ENCODE measurements around the gene NRN1L.

DNA sequence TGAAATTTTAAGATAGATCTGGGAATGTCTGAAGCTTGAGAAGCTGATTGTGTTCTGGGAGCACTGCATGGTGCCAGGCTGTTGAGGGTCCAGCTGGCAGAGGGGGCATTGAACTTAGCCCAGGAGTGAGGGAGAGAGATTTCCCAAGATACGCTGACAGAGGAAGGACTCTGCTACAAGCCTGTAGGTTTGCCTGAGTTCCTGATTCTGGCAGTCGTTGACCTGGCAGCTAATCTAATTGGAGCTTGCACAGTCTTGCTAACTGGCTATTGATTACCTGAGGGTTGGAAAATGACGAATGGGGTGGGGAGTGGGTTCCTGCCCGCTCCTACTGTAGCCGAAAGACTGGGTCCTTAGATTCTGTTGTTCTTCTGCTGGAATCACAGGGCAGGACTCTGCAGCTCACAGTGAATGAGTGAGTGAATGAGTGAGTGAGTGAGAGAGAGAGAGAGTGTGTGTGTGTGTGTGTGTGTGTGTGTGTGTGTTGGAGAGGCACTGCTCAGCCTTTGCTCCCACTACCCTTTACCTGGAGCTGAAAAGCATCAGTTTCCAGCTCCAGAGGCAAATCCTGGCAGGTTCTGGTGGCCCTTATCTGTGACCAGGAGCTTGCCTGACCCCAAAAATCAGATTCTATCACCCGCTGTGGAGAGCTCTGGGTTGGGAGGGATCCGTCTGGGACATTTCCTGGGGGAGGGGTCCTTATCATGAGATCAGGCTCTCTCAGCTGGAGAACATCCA lies 30.2 kb downstream of the NRN1L start:
- TF ChIP-seq, protein P1, sequence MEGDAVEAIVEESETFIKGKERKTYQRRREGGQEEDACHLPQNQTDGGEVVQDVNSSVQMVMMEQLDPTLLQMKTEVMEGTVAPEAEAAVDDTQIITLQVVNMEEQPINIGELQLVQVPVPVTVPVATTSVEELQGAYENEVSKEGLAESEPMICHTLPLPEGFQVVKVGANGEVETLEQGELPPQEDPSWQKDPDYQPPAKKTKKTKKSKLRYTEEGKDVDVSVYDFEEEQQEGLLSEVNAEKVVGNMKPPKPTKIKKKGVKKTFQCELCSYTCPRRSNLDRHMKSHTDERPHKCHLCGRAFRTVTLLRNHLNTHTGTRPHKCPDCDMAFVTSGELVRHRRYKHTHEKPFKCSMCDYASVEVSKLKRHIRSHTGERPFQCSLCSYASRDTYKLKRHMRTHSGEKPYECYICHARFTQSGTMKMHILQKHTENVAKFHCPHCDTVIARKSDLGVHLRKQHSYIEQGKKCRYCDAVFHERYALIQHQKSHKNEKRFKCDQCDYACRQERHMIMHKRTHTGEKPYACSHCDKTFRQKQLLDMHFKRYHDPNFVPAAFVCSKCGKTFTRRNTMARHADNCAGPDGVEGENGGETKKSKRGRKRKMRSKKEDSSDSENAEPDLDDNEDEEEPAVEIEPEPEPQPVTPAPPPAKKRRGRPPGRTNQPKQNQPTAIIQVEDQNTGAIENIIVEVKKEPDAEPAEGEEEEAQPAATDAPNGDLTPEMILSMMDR (IDR thresholded peaks at IDR 0.05; ENCODE audit: low read length): no peak
- no peak for TF ChIP-seq EZH2 (IDR thresholded peaks at IDR 0.05; ENCODE audit: borderline replicate concordance, low read length)

All from OCI-LY1 (cell line).